ENCODE measurements around the gene INPP4B. TPM values are rescaled to one million over a fixed set of nuclear protein-coding genes. Genes with fewer than 3 reads are reported as not detected.

INPP4B gene
- polyA plus RNA-seq, 1 experiment: 18.1 TPM

DNA sequence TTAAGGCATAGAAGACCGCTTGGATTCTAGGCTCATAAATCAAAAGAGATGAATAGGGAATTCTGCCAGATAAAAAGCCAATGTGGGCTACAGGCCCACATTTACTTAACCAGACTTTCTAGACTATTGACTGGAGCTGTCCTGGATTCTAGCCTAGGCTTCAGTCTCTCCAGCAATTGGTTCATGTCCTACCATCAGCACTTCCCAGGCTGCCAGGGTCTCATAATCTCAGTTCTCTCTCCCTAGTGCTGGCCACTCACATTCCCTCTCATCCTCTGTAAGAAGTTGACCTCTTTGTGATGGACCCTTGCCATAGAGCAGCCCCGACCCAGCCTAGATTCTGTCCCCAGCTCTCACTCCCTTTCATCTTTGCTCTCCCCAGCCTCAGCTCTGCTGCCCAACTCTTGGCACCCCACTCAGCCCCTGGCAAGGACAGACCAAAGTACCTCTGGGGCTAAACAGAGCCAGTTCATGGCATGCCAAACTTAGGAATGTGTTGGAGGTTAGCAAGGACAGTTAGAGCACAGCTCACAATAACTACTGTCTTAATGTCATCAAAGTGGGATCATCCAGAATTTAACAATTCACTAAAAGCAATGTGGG is 396.2 kb downstream of the INPP4B start:
- Histone ChIP-seq H3K36me3 (ENCODE audit: control insufficient read depth, insufficient read depth, low read length) (no peaks in the 10 kb centered on the region), H3K27me3 (ENCODE audit: control insufficient read depth, insufficient read depth, low read length) (no peaks in the 10 kb centered on the region), H3K4me3 (ENCODE audit: low read depth, low read length) (no peak overlapping the region)
- DNase-seq (ENCODE audit: low read depth): no peak
- CTCF ChIA-PET: interaction anchor here (0.6 to 1.0 kb wide), 2 partner anchors 9 to 232 kb away, joined by 3 read pairs; no protein-coding TSS in a partner anchor
- POLR2A ChIA-PET: no interaction called here
- TF ChIP-seq, protein P1, sequence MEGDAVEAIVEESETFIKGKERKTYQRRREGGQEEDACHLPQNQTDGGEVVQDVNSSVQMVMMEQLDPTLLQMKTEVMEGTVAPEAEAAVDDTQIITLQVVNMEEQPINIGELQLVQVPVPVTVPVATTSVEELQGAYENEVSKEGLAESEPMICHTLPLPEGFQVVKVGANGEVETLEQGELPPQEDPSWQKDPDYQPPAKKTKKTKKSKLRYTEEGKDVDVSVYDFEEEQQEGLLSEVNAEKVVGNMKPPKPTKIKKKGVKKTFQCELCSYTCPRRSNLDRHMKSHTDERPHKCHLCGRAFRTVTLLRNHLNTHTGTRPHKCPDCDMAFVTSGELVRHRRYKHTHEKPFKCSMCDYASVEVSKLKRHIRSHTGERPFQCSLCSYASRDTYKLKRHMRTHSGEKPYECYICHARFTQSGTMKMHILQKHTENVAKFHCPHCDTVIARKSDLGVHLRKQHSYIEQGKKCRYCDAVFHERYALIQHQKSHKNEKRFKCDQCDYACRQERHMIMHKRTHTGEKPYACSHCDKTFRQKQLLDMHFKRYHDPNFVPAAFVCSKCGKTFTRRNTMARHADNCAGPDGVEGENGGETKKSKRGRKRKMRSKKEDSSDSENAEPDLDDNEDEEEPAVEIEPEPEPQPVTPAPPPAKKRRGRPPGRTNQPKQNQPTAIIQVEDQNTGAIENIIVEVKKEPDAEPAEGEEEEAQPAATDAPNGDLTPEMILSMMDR (IDR thresholded peaks at IDR 0.05; ENCODE audit: insufficient read depth, low read depth, low read length): no peak

GRCh38 chr4:142447009-142447408 is 399.1 kb downstream of the INPP4B start:
- no peaks in the 10 kb centered on the region for H3K36me3 ChIP-seq (ENCODE audit: control insufficient read depth, insufficient read depth, low read length)
- no peaks in the 10 kb centered on the region for H3K27me3 ChIP-seq (ENCODE audit: control insufficient read depth, insufficient read depth, low read length)
- TF ChIP-seq, protein P1 (IDR thresholded peaks at IDR 0.05; ENCODE audit: insufficient read depth, low read depth, low read length): no peak
- DNase-seq (ENCODE audit: low read depth): no peak
- ChIA-PET CTCF (no interaction called here), POLR2A (no interaction called here)
- no peak overlapping the region for H3K4me3 ChIP-seq (ENCODE audit: low read depth, low read length)

DNA sequence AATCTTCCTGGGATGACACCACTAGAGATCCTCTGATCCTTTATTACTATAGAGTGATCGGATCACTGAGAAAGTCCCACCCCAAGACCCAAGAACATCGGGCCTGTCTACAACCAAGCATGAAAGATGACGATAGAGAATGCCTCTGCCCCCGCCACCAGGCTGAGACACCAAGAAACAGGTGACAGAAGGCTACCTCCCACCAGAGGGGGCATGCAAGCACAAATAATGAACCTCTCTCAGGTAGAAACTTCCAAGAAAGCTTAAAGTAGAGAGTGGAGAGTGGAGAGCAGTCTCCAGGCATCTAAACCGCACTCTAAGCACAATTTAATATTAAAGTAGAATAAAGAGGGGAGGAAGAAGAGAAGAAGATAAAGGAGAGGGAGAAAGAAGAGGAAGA is 402.6 kb downstream of the INPP4B start:
- POLR2A ChIA-PET: no interaction called here
- CTCF ChIA-PET: no interaction called here
- TF ChIP-seq, protein P1 (IDR thresholded peaks at IDR 0.05; ENCODE audit: insufficient read depth, low read depth, low read length): no peak

GRCh38 chr4:142440093-142440492 is 406.0 kb downstream of the INPP4B start:
- CTCF ChIA-PET: no interaction called here
- Histone ChIP-seq H3K4me3 (ENCODE audit: low read depth, low read length) (no peak overlapping the region), H3K27me3 (ENCODE audit: control insufficient read depth, insufficient read depth, low read length) (no peaks in the 10 kb centered on the region), H3K36me3 (ENCODE audit: control insufficient read depth, insufficient read depth, low read length) (no peaks in the 10 kb centered on the region)
- TF ChIP-seq, protein P1 (IDR thresholded peaks at IDR 0.05; ENCODE audit: insufficient read depth, low read depth, low read length): no peak
- no peak for DNase-seq (ENCODE audit: low read depth)
- POLR2A ChIA-PET: no interaction called here

More for the DNA sequence above, 402.6 kb downstream of the INPP4B start:
- Histone ChIP-seq H3K36me3 (ENCODE audit: control insufficient read depth, insufficient read depth, low read length) (no peaks in the 10 kb centered on the region), H3K27me3 (ENCODE audit: control insufficient read depth, insufficient read depth, low read length) (no peaks in the 10 kb centered on the region), H3K4me3 (ENCODE audit: low read depth, low read length) (no peak overlapping the region)
- DNase-seq (ENCODE audit: low read depth): no peak

- DNase-seq (ENCODE audit: low read depth): no peak
- POLR2A ChIA-PET: no interaction called here
- TF ChIP-seq, protein P1 (IDR thresholded peaks at IDR 0.05; ENCODE audit: insufficient read depth, low read depth, low read length): no peak
- CTCF ChIA-PET: no interaction called here
- Histone ChIP-seq H3K36me3 (ENCODE audit: control insufficient read depth, insufficient read depth, low read length) (no peaks in the 10 kb centered on the region), H3K27me3 (ENCODE audit: control insufficient read depth, insufficient read depth, low read length) (no peaks in the 10 kb centered on the region), H3K4me3 (ENCODE audit: low read depth, low read length) (no peak overlapping the region)
Measured at GRCh38 chr4:142435599-142436235, 410.4 kb downstream of the INPP4B start.
